ENCODE measurements around the gene ADAT2. TPM values are rescaled to one million over a fixed set of nuclear protein-coding genes. Genes with fewer than 3 reads are reported as not detected.

ADAT2 gene
- total and polyA plus RNA-seq, 2 of the 4 experiments (the other 2 are of a cell fraction): 2.7 to 5.4 TPM

GRCh38 chr6:143490775-143491174, 40.3 kb upstream of the ADAT2 start:
- no peak overlapping the region for H4K8ac ChIP-seq (ENCODE audit: low read depth in 2 of 2, low read length in 2 of 2)
- H2BK120ac ChIP-seq (ENCODE audit: low read depth, low read length): no peak overlapping the region
- ChIA-PET POLR2A (ENCODE audit: unreplicated experiment) (no interaction called here), CTCF (interaction anchor here (0.6 kb wide), 1 partner anchor 401 kb away, joined by 3 read pairs; no protein-coding TSS in a partner anchor)
- no peak for DNase-seq
- H3K14ac ChIP-seq (replicated peaks; ENCODE audit: low read depth, low read length): no peak overlapping the region
- H3K79me1 ChIP-seq (ENCODE audit: low read depth in 1 of 2, low read length in 2 of 2): no peaks in the 10 kb centered on the region; a peak in 2 of 4 replicates
- no peak overlapping the region for H3K56ac ChIP-seq (ENCODE audit: extremely low read depth, insufficient read depth, low read length)
- H3K23ac ChIP-seq (ENCODE audit: low read depth, low read length): no peak overlapping the region
- BruUV-seq (replicated peaks): no TSS peak
- no peak overlapping the region for H2AK9ac ChIP-seq (replicated peaks; ENCODE audit: low read depth, low read length, poor library complexity)
- no peak overlapping the region for H4K91ac ChIP-seq (ENCODE audit: insufficient read depth, low read depth, low read length)
- no peak overlapping the region for H2BK20ac ChIP-seq (ENCODE audit: low read depth, low read length)
- peaks cover 13% of the 10 kb centered on the region for H3K36me3 ChIP-seq (ENCODE audit: control insufficient read depth, insufficient read depth, low read length)
- H2BK15ac ChIP-seq (ENCODE audit: low read depth, low read length): no peak overlapping the region
- no peak overlapping the region for H3K18ac ChIP-seq (ENCODE audit: low read depth, low read length)
- 95% methylated on average over 4 of the region's 8 CpGs; no CpG with 5 or more reads in 1 of the 2 experiments for WGBS, 2 experiments (ENCODE audit: extremely low coverage in 2 of 2, insufficient read length in 1 of 2)
- H3K4me1 ChIP-seq (ENCODE audit: control insufficient read depth, insufficient read depth, low read length): no peaks in the 10 kb centered on the region
- no peak overlapping the region for H2BK5ac ChIP-seq (ENCODE audit: low read depth, low read length, poor library complexity, severe bottlenecking)
- TF ChIP-seq RCOR1 (IDR thresholded peaks at IDR 0.05; ENCODE audit: insufficient replicate concordance, low read length) (no peak), ELK1 (IDR thresholded peaks at IDR 0.05; ENCODE audit: borderline replicate concordance, low read depth, low read length) (no peak), CEBPB (IDR thresholded peaks at IDR 0.05; ENCODE audit: low read depth, low read length) (no peak), RFX5 (IDR thresholded peaks at IDR 0.05; ENCODE audit: low read depth, low read length) (no peak), POLR2A (IDR thresholded peaks at IDR 0.05; ENCODE audit: low read depth, low read length) (no peak), BHLHE40 (IDR thresholded peaks at IDR 0.05; ENCODE audit: low read depth, low read length) (no peak), USF2 (IDR thresholded peaks at IDR 0.05; ENCODE audit: low read depth, low read length) (no peak), CHD1 (IDR thresholded peaks at IDR 0.05; ENCODE audit: low read depth, low read length) (no peak), FOS (IDR thresholded peaks at IDR 0.05; ENCODE audit: low read depth, low read length) (no peak), NFE2L2 (IDR thresholded peaks at IDR 0.05; ENCODE audit: low read depth, low read length) (no peak), SMC3 (IDR thresholded peaks at IDR 0.05; ENCODE audit: low read depth, low read length) (no peak), MXI1 (IDR thresholded peaks at IDR 0.05; ENCODE audit: borderline replicate concordance, low read depth, low read length) (no peak), CTCF (conservative IDR thresholded peaks at IDR 0.05; ENCODE audit: low read depth, low read length) (no peak), MAFK (IDR thresholded peaks at IDR 0.05; ENCODE audit: low read depth, low read length) (no peak), MAZ (IDR thresholded peaks at IDR 0.05; ENCODE audit: borderline replicate concordance, low read depth, low read length) (no peak), RAD21 (IDR thresholded peaks at IDR 0.05; ENCODE audit: low read length) (no peak)
- no peak overlapping the region for H3K9ac ChIP-seq (ENCODE audit: low read depth, low read length)
- H3K4me2 ChIP-seq (ENCODE audit: low read depth, low read length): no peak overlapping the region
- no peak for ATAC-seq (ENCODE audit: low read depth)
- H3K27me3 ChIP-seq (ENCODE audit: control insufficient read depth, insufficient read depth, low read length): no peaks in the 10 kb centered on the region
- in situ Hi-C loops (cut with MboI; ENCODE audit: low sequenced_read_pairs): no loop called here
- H3K9me3 ChIP-seq (ENCODE audit: control insufficient read depth, insufficient read depth, low read length): no peaks in the 10 kb centered on the region
- no peak overlapping the region for H3K4me3 ChIP-seq (ENCODE audit: insufficient read depth, low read depth, low read length)
- H3K9me1 ChIP-seq (ENCODE audit: insufficient read depth, low read length): no peaks in the 10 kb centered on the region; the same call in 1 of the 2 replicates
- no peak overlapping the region for H2AK5ac ChIP-seq (ENCODE audit: low read depth, low read length)
- H4K5ac ChIP-seq (ENCODE audit: low read depth, low read length): no peak overlapping the region
- dilution Hi-C loops (cut with HindIII; ENCODE audit: low sequenced_read_pairs, unreplicated experiment): no loop called here
- no peaks in the 10 kb centered on the region for H4K20me1 ChIP-seq (ENCODE audit: insufficient read depth, low read length)
- intact Hi-C loops (cut with micrococcal nuclease): no loop called here
- H2AFZ ChIP-seq (replicated peaks; ENCODE audit: low read length, poor library complexity): no peak overlapping the region
- no peak overlapping the region for H3K4ac ChIP-seq (ENCODE audit: low read depth, low read length)
- no peak overlapping the region for H3K27ac ChIP-seq (ENCODE audit: insufficient read depth, low read length)
